Stimulated activated CD4-positive, alpha-beta T cell treated with anti-CD3 and anti-CD28 coated beads, Interleukin-1b, Interleukin-23, amount 100 ng/mL, for 1 hour (primary cell): ENCODE data around the gene TTC28.
"Not testable (repeated sequence)": the region's sequence is repeated elsewhere in the genome, so short reads cannot be mapped to it uniquely, and the experiment has no call there.

ENCODE experiments used
- DNase-seq, 2 donors: peaks; one replicate each; pipeline ENCODE4 v3.0.0-alpha.2; 2020; ENCODE audit warnings: low read depth in 2 of 2

TTC28 gene

GRCh38 chr22:28604966-28605761 is 74.5 kb downstream of the TTC28 start:
- no peak for DNase-seq

GRCh38 chr22:28601915-28602314 is 77.7 kb downstream of the TTC28 start:
- DNase-seq: no peak

- no peak for DNase-seq
Measured at GRCh38 chr22:28600546-28601143, 79.0 kb downstream of the TTC28 start.

GRCh38 chr22:28599693-28600092 is 79.9 kb downstream of the TTC28 start:
- DNase-seq: no peak

GRCh38 chr22:28597665-28598064 is 82.0 kb downstream of the TTC28 start:
- no peak for DNase-seq

GRCh38 chr22:28594797-28595462 is 84.7 kb downstream of the TTC28 start:
- no peak for DNase-seq

GRCh38 chr22:28594076-28594796 is 85.4 kb downstream of the TTC28 start:
- DNase-seq: no peak

GRCh38 chr22:28593299-28593698 is 86.3 kb downstream of the TTC28 start:
- DNase-seq: no peak

GRCh38 chr22:28589102-28589750 is 90.4 kb downstream of the TTC28 start:
- DNase-seq: no peak

GRCh38 chr22:28585324-28585723 is 94.3 kb downstream of the TTC28 start:
- no peak for DNase-seq

GRCh38 chr22:28582806-28583205 is 96.8 kb downstream of the TTC28 start:
- no peak for DNase-seq

- no peak for DNase-seq
Measured at GRCh38 chr22:28581016-28581415, 98.6 kb downstream of the TTC28 start.

- DNase-seq: no peak
Measured at GRCh38 chr22:28576162-28576561, 103.5 kb downstream of the TTC28 start.

GRCh38 chr22:28574159-28574788 is 105.4 kb downstream of the TTC28 start:
- DNase-seq: no peak

- no peak for DNase-seq
Measured at GRCh38 chr22:28570696-28571373, 108.8 kb downstream of the TTC28 start.

GRCh38 chr22:28568974-28569373 is 110.7 kb downstream of the TTC28 start:
- not testable (repeated sequence) for DNase-seq

- DNase-seq: no peak
Measured at GRCh38 chr22:28568099-28568498, 111.5 kb downstream of the TTC28 start.

- not testable (repeated sequence) for DNase-seq
Measured at GRCh38 chr22:28566920-28567499, 112.6 kb downstream of the TTC28 start.

- DNase-seq: no peak
Measured at GRCh38 chr22:28563636-28564035, 116.0 kb downstream of the TTC28 start.

GRCh38 chr22:28562324-28562723 is 117.3 kb downstream of the TTC28 start:
- DNase-seq: no peak
